B cell (primary cell): ENCODE measurements around the gene ANP32A. TPM values are rescaled to one million over a fixed set of nuclear protein-coding genes. Genes with fewer than 3 reads are reported as not detected.
A peak's percentile ranks its signal among the peaks of the same experiment; 100 is the strongest.

Experiments
- ATAC-seq: fragments of 200-7000 bp; cut with Tn5 transposase; one replicate; pipeline ENCODE4 v1.10.0; 2021; ENCODE audit warnings: low read depth, mild to moderate bottlenecking, moderate number of reproducible peaks, moderate library complexity
- CTCF ChIA-PET: fragments of 350-600 bp; sonication (Branson Sonifier 250); formaldehyde crosslinking; loops from one replicate; lab custom pipeline; 2021; ENCODE audit warnings: antibody characterized with exemption, inconsistent platforms; lab: Charles Lee
- POLR2A ChIA-PET: fragments of 350-600 bp; sonication (Branson Sonifier 250); formaldehyde crosslinking; loops from one replicate; lab custom pipeline; 2021; ENCODE audit warnings: antibody characterized with exemption; lab: Charles Lee
- DNase-seq: peaks from one replicate; pipeline ENCODE4 v3.0.0; 2013
- H2AFZ ChIP-seq: 2 replicates; pipeline ENCODE4 v1.6.1; 2012; ENCODE audit warnings: mild to moderate bottlenecking, low read depth, low read length; ENCODE audit not compliant: insufficient read depth, poor library complexity, severe bottlenecking
- H3K27ac ChIP-seq, 2 donors: 1 replicate in 1 of 2; 2 replicates in 1 of 2; pipeline ENCODE4 v1.5.1; 2012 to 2013; ENCODE audit warnings: low read length in 2 of 2, mild to moderate bottlenecking in 2 of 2, moderate library complexity in 1 of 2
- H3K27me3 ChIP-seq, 4 experiments: fragments of 200-600 bp in 1 of 4; sonication (generic) in 1 of 4; replicated peaks in 1 of 4; 1 replicate in 2 of 4; 2 replicates in 2 of 4; pipeline versions ENCODE4 v1.6.1 to v1.7.0; 2013 to 2016; ENCODE audit warnings: low read length in 3 of 4, mild to moderate bottlenecking in 2 of 4, mixed read lengths in 1 of 4, moderate library complexity in 1 of 4; ENCODE audit not compliant: insufficient read depth in 4 of 4, control insufficient read depth in 3 of 4; ENCODE audit errors: control extremely low read depth in 1 of 4
- H3K36me3 ChIP-seq, 2 experiments: replicated peaks in 1 of 2; 1 replicate in 1 of 2; 2 replicates in 1 of 2; pipeline versions ENCODE4 v1.6.1 to v1.7.1; 2013; ENCODE audit warnings: low read length in 1 of 2; ENCODE audit not compliant: insufficient read depth in 2 of 2, control insufficient read depth in 1 of 2; ENCODE audit errors: control extremely low read depth in 1 of 2, extremely low read depth in 1 of 2
- H3K4me1 ChIP-seq, 2 donors: fragments of 200-600 bp in 1 of 2; sonication (generic) in 1 of 2; 1 replicate in 1 of 2; 2 replicates in 1 of 2; pipeline versions ENCODE4 v1.5.1 to v1.6.1; 2013 to 2017; ENCODE audit warnings: low read length in 2 of 2; ENCODE audit not compliant: control insufficient read depth in 2 of 2, insufficient read depth in 2 of 2
- H3K4me2 ChIP-seq: replicated peaks from 2 replicates; pipeline ENCODE3; 2012; ENCODE audit warnings: mild to moderate bottlenecking, low read depth, low read length; ENCODE audit not compliant: poor library complexity, severe bottlenecking
- H3K4me3 ChIP-seq, 5 experiments: fragments of 200-600 bp in 1 of 5; sonication (generic) in 1 of 5; 1 replicate in 3 of 5; 2 replicates in 2 of 5; pipeline versions ENCODE4 v1.5.1 to v1.7.0; 2011 to 2016; ENCODE audit warnings: low read length in 4 of 5, mild to moderate bottlenecking in 4 of 5, low read depth in 2 of 5, control low read depth in 1 of 5, moderate library complexity in 1 of 5; ENCODE audit not compliant: insufficient read depth in 1 of 5; ENCODE audit errors: control extremely low read depth in 1 of 5, extremely low read depth in 1 of 5
- H3K79me2 ChIP-seq: fragments of 200-600 bp; sonication (generic); one replicate; pipeline ENCODE4 v1.6.0; 2016; ENCODE audit warnings: low read length; ENCODE audit not compliant: control insufficient read depth, insufficient read depth
- H3K9ac ChIP-seq: fragments of 200-600 bp; sonication (generic); 2 replicates; pipeline ENCODE4 v1.6.1; 2017; ENCODE audit warnings: mild to moderate bottlenecking, low read length, moderate library complexity
- H3K9me3 ChIP-seq, 3 donors: one replicate each; pipeline versions ENCODE4 v1.6.1 to v1.7.1; 2013; ENCODE audit warnings: low read length in 2 of 3; ENCODE audit not compliant: control insufficient read depth in 2 of 3, insufficient read depth in 1 of 3; ENCODE audit errors: control extremely low read depth in 1 of 3
- H4K20me1 ChIP-seq: 2 replicates; pipeline ENCODE4 v1.6.0; 2012; ENCODE audit warnings: mild to moderate bottlenecking, low read length; ENCODE audit not compliant: insufficient read depth, control insufficient read depth, poor library complexity, severe bottlenecking
- H3K27ac Mint-ChIP-seq: one replicate; pipeline ENCODE4 v1.8.0; 2021; ENCODE audit warnings: mixed read lengths
- H3K27me3 Mint-ChIP-seq: one replicate; pipeline ENCODE4 v1.8.0; 2021; ENCODE audit warnings: mixed read lengths
- H3K4me1 Mint-ChIP-seq: one replicate; pipeline ENCODE4 v1.8.0; 2021; ENCODE audit warnings: mixed read lengths
- H3K4me3 Mint-ChIP-seq: one replicate; pipeline ENCODE4 v1.8.0; 2021; ENCODE audit warnings: mixed read lengths
- H3K9me3 Mint-ChIP-seq: one replicate; pipeline ENCODE4 v1.8.0; 2022; ENCODE audit warnings: mixed read lengths; ENCODE audit not compliant: insufficient read depth
- EZH2 ChIP-seq: IDR thresholded peaks from 2 replicates; pipeline ENCODE4 v1.6.1; 2012; ENCODE audit warnings: borderline replicate concordance, low read depth, mild to moderate bottlenecking, moderate library complexity, low read length; ENCODE audit not compliant: insufficient read depth, poor library complexity, severe bottlenecking
- WGBS: methylation state at CpG from one replicate; pipeline ENCODE4 v1.1.5; 2013; ENCODE audit warnings: missing lambda C conversion rate; ENCODE audit not compliant: insufficient coverage; 5-methylcytosine and 5-hydroxymethylcytosine counted together
- intact Hi-C: fragments of 100-400 bp; cut with micrococcal nuclease; formaldehyde crosslinking; loops from one replicate; pipeline ENCODE4 v1.10.0; 2022
- polyA plus RNA-seq: library from polyadenylated mRNA; depleted of rRNA; stranded (reverse); fragments of >200 nt; gene quantifications from 2 replicates; pipeline ENCODE4 v1.2.3, GENCODE V29; 2012
- total RNA-seq, 2 donors: library from RNA; stranded (reverse); fragments of 120-200 nt in 1 of 2; gene quantifications; 1 replicate in 1 of 2; 2 replicates in 1 of 2; pipeline versions ENCODE4 v1.2.3 to v1.2.4, GENCODE V29; 2013 to 2022
- TF ChIP-seq, protein P1 (sequence below): fragments of 200-600 bp; IDR thresholded peaks from one replicate; pipeline ENCODE4 v1.8.0; 2022; ENCODE audit warnings: antibody characterized with exemption, mild to moderate bottlenecking

ANP32A gene
- total and polyA plus RNA-seq, 2 donors (not counting 1 experiment from before 2014, with no cell fraction given), result 26.4 to 163 TPM

DNA sequence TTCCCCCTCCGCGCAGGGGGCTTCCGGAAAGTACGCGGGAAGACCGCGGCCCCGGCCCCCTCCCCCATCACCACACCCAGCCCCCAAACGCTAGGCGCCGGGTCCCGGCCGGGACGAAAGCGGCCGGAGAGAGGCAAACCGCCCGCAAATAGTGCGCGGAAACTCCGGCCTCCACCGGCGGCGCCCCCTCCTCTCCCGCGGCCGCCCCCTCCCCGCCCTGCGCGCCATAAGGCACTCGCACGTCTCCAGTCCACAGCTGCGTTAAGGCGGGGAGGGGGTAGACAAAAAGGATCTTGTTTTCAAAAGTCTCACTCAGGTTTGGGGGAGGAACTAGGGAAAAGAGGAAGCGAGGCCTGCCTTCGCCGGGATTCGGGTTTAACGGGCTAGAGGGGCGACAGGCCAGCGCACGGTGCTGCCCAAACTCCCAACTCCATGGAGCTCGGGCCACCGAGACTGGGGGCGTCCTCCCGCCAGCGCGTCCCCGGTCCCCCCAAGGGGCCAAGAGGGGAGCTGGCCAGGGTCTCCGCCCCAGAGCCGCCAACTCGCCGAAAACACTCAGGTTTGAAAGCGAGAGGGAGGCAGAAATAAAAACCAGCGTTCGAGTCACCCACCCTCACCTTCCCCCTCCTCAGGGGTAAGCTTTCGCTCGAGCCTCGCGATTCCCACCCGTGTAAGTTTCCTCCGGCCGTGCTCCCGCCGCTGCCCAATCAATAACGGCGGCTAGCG is 1.8 kb downstream of the ANP32A start:
- Histone ChIP-seq H3K4me1 (peaks cover 28 to 29% of the 10 kb centered on the region in 2 donors), H3K4me3 (peak overlapping the region; percentile 71 to 98 (median 94)), H3K27me3 (no peaks in the 10 kb centered on the region), H3K9me3 (no peaks in the 10 kb centered on the region), H3K36me3 (no peaks in the 10 kb centered on the region), H3K27ac (peak overlapping the region; percentile 90 to 93), H3K9ac (peak overlapping the region; percentile 96), H4K20me1 (peaks cover 29% of the 10 kb centered on the region), H2AFZ (peak overlapping the region; percentile 90), H3K79me2 (peaks cover 85% of the 10 kb centered on the region), H3K4me2 (peak overlapping the region; percentile 85)
- ChIA-PET CTCF (interaction anchor here (1.0 to 3.2 kb wide), 7 partner anchors 13 to 258 kb away, joined by 3 to 14 read pairs (median 4); no protein-coding TSS in a partner anchor), POLR2A (interaction anchor here (0.8 to 2.1 kb wide), 10 partner anchors 10 to 634 kb away, joined by 3 to 14 read pairs (median 4); partner anchors contain the start of genes FEM1B, KIF23 and RPLP1)
- Mint-ChIP-seq H3K4me1 (peaks cover 35% of the 10 kb centered on the region), H3K4me3 (peak overlapping the region; percentile 96), H3K27me3 (no peaks in the 10 kb centered on the region), H3K9me3 (no peaks in the 10 kb centered on the region), H3K27ac (peak overlapping the region; percentile 98)
- peak; percentile 1 for ATAC-seq
- TF ChIP-seq, protein P1, sequence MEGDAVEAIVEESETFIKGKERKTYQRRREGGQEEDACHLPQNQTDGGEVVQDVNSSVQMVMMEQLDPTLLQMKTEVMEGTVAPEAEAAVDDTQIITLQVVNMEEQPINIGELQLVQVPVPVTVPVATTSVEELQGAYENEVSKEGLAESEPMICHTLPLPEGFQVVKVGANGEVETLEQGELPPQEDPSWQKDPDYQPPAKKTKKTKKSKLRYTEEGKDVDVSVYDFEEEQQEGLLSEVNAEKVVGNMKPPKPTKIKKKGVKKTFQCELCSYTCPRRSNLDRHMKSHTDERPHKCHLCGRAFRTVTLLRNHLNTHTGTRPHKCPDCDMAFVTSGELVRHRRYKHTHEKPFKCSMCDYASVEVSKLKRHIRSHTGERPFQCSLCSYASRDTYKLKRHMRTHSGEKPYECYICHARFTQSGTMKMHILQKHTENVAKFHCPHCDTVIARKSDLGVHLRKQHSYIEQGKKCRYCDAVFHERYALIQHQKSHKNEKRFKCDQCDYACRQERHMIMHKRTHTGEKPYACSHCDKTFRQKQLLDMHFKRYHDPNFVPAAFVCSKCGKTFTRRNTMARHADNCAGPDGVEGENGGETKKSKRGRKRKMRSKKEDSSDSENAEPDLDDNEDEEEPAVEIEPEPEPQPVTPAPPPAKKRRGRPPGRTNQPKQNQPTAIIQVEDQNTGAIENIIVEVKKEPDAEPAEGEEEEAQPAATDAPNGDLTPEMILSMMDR, result no peak
- no peak for TF ChIP-seq EZH2
- intact Hi-C loops, result loop anchor here (2.0 to 10.0 kb wide), 6 partner anchors 36 to 1278 kb away; partner anchors contain the start of genes CLN6, FEM1B, GLCE and RNU6-1
- peak; percentile 80 for DNase-seq
- WGBS, result under 1% methylated on average over 59 of the region's 68 CpGs
